Urothelium cell line (cell line): Measurements from ENCODE around the gene RPL28.
"Not testable (repeated sequence)": the region's sequence is repeated elsewhere in the genome, so short reads cannot be mapped to it uniquely, and the experiment has no call there.

ENCODE experiments used
- DNase-seq: peaks from one replicate; pipeline ENCODE4 v3.0.0; 2011; ENCODE audit warnings: low spot score, mixed read lengths
- FAIRE-seq: peaks from 2 replicates; lab custom pipeline; 2011; peaks lifted over from hg19 to GRCh38; lab: Jason Lieb, UNC

The RPL28 gene

DNA sequence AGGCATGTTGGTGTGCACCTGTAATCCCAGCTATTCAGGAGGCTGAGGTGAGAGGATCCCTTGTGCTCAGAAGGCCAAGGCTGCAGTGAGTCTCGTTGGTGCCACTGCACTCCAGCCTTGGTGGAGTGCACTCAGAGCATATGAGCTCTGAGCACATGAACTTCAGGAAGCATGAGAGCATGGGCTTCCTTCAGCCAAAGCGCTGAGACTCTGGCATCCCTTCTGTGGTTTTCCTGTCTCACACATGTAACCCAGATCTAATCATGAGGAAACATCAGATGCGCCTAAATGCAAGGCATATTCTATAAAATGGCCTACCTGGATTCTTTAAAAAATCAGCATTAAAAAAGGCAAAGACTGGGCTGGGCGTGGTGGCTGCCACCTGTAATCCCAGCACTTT is 35.5 kb downstream of the RPL28 start:
- peak; percentile 30 for FAIRE-seq
- DNase-seq, result not testable (repeated sequence)

- FAIRE-seq (no peak), DNase-seq (no peak)
Measured at GRCh38 chr19:55423225-55424005, 37.7 kb downstream of the RPL28 start.

- DNase-seq (no peak), FAIRE-seq (no peak)
Measured at GRCh38 chr19:55424518-55424917, 38.8 kb downstream of the RPL28 start.

DNA sequence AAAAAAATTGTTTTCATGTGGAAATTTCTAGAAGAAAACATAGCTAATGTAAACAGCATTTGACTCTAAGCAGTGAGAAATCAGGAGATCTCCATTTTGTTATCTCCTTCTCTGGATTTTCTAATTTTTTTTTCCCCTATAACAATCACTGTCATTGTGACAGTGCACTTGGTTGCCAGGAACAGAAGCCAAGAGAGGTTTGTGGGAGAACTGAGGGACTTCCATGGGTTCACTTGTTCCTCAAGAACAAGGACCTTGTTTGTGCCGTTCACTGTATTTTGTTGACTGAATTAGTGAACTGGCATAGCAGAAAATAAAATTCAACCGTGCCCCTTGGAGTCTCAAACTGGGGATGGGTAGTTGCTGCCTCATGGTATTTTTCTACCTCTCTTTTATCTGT is 40.3 kb downstream of the RPL28 start:
- DNase-seq (no peak), FAIRE-seq (no peak)

DNA sequence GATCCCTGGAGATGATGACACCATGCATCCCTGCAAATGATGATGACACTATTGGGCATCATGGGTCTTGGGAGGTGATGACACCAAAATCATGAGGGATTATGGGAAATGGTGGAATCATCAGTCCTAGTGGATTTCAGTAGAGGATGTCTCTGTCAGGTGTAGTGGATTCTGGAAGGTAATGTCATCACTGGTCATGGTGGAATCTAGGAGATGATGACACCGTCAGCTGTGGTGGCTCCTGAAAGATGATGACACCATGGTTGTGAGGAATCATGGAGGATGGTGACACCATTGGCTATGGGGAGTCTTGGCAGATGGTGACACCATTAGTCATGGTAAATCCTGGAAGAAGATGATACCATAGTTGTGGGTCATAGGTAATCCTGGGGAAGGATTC is 45.5 kb downstream of the RPL28 start:
- FAIRE-seq (no peak), DNase-seq (no peak)

DNA sequence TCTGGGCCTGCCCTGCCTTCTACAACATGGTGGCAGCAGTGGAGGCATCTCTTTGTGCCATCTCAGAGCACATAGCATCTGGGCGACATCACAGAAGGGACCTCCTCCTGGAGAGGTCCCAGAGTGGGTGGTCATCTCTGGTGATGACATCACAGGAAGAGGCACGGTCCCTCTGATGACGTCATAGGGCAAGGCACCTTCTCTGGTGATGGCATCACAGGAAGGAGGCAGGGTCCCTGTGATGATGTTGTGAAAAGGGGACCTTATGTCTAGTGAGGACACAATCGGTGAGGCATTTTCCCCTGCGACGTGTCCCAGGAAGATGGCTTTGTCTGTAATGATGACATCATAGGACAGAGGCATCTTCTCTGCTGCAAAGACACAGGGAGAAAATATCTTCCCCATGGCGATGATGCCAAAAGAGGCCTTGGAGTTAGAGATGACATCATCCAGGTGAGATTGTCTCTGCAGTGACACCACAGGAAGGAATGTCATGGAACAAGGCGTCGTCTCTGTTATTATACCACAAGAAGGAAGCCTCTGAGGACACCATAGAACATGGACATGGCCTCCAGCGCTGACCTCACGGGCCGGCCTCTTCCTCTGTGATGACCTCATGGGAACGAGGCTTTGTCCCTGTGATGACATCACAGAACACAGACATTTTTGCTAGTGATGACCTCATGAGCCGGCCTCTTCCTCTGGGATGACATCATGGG is 46.7 kb downstream of the RPL28 start:
- DNase-seq, result no peak
- FAIRE-seq, result no peak

DNA sequence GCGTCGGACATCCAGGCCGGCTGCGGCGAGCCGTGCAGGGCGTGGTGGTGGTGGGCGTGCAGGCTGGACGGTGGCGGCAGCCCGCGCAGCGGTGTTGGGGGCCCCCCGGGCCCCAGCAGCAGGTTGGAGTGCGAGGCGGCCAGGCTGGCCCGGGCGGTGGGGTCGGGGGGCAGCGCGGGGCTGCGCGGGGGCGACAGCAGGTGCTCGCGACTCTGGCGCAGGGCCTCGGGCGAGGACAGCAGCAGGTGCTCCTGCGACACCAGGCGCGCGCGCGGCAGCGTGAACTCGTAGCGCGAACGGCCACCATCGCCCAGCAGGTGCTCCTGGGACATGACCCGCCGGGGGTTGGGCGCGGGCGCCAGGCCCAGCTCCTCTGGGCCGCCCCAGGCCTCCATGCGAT is 47.6 kb downstream of the RPL28 start:
- no peak for FAIRE-seq
- DNase-seq, result no peak

DNA sequence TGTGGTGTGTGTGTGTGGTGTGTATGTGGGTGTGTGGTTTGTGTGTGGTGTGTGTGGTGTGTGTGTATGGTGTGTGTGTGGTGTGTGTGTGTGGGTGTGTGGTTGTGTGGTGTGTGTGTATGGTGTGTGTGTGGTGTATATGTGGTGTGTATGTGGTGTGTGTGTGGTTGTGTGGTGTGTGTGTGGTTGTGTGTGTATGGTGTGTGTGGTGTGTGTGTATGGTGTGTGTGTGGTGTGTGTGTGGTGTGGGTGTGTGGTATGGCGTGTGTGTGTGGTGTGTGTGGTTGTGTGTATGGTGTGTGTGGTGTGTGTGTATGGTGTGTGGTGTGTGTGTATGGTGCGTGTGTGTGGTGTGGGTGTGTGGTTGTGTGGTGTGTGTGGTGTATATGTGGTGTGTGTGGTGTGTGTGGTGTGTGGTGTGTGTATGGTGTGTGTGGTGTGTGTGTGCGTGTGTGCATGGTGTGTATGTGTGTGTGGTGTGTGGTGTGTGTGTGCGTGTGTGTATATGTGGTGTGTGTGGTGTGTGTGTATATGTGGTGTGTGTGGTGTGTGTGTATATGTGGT is 48.7 kb downstream of the RPL28 start:
- FAIRE-seq (no peak), DNase-seq (no peak)

GRCh38 chr19:55435020-55435419 is 49.3 kb downstream of the RPL28 start:
- peak; percentile 100 for FAIRE-seq
- DNase-seq, result no peak

DNA sequence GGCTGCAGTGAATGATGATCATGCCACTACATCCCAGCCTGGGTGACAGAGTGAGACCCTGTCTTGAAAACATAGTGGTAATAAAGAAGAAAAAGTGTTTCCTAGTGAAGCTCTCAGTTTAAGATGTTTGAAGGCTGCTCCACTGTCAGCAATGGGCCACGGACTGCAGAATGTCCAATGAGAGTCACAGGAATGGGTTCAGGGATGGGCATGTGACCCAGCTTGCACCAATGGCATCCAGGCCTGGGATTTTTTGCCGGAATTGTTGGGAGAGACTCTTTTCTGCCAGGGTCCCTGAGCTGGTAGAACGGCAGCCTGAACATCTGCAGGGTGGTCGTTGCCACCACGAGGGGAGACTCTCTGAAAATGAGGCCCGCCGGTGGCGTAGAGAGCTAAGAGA is 51.1 kb downstream of the RPL28 start:
- no peak for FAIRE-seq
- no peak for DNase-seq

DNA sequence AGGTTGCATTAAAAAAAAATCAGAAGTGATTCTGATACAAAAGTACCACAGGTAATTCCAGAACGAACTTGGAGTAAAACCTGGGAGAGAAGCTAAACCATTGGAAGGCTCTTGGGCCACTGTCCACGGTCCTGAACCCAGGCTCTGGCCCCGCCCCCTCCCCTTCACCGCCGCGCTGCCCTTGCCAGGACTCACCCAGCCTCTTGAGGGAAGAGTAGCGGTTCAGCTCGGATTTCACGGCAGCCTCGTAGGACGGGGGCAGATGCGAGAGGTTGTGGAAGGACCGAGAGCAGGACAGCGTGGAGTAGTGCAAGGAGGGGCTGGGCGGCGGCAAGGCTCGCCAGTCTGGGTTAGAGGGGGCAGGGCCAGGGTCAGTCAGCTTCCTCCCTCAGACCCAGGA is 51.7 kb downstream of the RPL28 start:
- DNase-seq (peak; percentile 88), FAIRE-seq (no peak)

DNA sequence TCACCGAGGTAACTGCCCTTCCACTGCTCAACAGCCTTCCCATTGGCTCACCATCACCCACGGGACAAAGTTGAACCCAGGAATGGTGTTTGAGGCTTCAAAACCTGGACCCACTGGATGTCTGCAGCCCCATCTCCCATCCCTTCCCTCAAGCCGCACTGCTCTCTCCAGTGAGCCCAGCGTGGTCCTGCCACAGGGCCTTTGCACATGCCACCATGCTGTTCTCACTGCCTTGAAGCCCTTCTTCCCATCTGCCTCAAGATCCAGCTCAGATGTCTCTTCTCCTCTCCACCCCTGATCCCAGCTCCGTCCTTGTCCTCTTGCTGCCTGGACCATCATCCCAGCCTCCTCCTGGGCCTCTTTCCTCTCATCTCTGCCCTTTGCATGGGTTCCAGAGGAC is 53.3 kb downstream of the RPL28 start:
- FAIRE-seq, result no peak

DNA sequence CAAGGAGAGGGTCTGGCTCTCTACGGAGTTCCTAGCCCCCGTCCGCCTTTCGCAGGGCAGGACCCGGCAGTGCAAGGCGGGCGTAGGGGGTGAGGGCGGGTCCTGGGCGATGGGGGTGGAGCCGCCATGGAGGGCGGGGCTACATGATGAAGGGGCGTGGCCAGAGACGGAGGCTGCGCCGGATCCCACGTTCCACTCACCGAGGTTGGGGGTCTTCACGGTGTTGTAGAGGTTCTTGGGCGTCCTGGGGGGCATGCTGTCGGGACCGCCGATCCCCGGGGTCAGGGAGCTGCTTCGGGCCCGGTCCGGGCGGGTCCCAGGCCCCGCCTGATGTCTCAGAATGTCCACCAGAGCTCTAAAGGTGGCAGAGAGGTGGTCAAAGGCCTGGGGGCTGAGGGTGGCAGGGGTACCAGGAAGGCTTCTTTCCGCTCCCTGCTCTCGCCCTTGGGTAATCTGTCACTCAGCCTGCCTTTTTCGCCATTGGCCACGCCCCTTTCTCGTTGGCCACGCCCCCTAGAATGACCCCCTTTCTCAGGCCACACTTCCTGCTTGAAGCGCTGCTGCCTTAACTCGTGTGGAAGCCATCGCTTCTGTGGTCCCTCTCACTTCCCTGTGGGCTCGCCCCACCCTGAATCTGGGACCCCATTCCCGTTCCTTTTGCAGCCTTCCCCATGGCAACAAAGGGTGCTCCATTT is 54.8 kb downstream of the RPL28 start:
- no peak for FAIRE-seq
- DNase-seq, result no peak

More for the DNA sequence above, 53.3 kb downstream of the RPL28 start:
- DNase-seq, result no peak

DNA sequence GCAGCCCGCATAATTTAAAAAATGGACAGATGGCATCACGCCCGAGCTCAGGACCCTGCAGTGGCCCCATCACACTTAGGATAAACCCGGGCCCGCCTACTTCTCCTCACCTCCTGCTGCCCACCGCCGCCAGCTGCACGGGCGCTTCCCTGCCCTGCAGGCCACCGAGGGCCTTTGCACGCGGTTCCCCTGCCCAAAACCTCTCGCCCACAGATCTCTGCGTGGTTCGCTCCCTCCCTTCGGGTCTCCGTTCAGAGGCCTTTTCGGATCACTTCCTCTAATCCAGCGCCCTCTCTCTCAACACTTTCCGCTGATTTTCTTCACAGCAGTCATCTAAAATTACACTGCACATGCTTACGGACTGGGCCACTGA is 55.6 kb downstream of the RPL28 start:
- DNase-seq (no peak), FAIRE-seq (no peak)

DNA sequence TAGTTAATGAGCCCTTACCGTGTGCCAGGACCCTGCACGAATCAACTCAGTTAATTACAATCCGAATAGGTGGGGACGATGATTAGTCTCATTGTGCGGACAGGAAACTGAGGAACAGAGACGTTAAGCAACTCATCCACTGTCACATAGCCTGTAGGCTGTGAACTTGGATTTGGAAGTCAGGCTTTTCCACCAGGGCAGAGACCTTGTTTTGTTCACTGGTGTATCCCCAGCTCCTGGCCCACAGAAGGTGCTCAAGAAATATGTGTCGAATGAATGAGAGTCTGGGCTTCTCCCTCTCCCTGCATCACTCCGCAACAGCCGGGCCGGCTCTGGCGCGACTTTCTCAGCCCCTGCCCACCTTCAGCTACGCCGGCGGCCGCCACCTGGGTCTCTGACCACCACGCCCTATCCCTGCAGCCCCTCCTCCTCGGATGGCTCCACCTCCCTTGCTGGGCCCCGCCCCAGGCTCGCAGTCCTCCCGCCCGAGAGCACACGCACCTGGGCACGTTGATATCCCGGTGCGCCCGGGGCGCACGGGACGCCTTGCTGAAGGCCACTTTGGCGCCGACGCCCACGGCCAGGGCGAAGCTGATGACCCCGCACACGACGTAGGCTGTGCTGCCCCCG is 56.1 kb downstream of the RPL28 start:
- FAIRE-seq (no peak), DNase-seq (no peak)

DNA sequence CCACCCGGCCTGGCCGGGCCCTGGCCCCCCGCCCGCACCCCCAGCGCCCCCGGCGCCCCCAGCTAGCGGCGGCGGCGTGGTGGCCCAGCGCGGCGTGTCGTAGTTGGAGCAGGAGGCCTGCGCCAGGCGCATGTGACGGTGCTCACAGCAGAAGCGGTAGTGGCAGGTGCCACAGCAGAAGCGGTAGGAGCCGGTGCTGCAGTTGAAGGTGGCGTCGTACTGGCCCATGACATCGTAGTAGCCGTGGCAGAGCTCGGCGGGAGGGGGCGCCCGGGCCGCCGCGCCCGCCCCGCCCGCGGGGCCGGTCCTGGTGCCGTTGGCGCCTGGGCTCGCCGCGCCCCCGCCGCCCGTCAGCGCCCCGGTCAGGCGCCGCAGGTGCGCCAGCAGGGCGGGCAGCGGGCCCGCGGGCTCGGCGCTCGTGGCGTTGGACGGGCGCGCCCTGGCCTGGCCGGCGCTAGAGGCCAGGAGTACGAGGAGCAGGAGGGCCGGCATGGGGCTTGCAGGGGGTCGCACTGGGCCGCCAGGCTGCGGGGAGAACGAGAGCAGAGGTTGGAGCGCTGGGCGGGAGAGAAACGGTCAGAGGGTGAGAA is 56.7 kb downstream of the RPL28 start:
- FAIRE-seq (no peak), DNase-seq (no peak)

DNA sequence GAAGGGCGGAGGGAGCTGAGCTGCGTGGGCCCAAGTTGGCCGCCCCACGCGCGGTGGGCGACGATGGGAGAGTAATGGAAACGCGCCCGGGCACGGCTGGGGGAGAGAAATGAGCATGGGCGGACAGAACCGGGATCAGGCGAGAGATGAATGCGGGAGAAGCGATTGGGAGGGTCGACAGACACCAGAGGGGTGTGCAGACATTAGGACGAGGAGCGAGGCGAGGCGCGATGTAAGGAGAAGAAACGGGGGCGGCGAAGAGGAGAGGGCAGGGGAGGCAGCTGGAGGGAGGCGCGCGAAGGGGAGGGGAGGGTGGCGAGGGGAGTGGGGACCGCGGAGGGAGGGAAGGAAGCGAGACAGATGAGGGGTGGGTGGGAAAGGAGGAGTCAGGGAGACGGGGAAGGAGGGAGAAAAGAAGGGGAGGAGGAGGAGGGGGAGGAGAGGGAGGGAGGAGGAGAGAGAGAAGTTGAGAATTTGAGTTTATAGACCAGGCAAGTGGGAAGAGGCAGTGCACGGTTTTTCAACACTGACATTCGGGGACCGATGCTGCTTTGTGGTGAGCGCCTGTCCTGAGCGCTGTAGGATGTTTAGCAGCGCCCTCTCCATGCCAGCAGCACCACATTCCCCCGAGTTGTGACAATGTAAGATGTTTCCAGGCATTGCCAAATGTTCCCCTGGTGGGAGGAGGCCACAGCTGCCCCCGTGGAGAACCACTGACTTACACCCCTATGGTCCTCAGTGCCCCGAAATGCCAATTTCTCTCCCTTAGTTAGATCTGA is 57.5 kb downstream of the RPL28 start, which contains the start of gene SHISA7:
Gene SHISA7, minus strand, starts transcription at position 256 of the 779 bp plus-strand sequence. CDS start 437 bp downstream, outside the sequence.
- FAIRE-seq (no peak), DNase-seq (no peak)

GRCh38 chr19:55443824-55444480 is 58.2 kb downstream of the RPL28 start:
- DNase-seq, result no peak
- FAIRE-seq, result no peak

DNA sequence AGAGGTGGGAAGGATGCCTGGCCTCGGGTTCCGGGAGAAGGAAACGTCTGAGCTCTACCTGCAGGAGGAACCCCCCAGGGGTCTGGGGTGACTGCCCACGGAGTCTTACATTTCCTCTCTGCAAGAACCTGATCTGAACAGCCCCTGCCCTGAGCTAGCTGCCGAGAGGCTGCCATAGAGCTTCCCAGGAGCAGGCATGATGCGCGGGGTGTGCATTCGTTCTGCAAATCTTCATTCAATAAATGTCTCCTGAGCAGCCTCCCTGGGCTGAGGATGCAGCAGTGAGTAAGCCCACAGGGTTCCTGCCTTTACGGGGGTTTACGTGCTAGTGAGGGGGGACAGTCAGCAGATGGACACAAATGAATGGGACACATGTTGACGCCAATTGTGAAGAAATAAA is 58.9 kb downstream of the RPL28 start:
- DNase-seq, result no peak
- no peak for FAIRE-seq
